Osteocyte (in vitro differentiated cells): ENCODE data around the gene E4F1. TPM values are rescaled to one million over a fixed set of nuclear protein-coding genes. Genes with fewer than 3 reads are reported as not detected.

ENCODE experiments used
- DNase-seq: peaks from one replicate; pipeline ENCODE4 v3.0.0; 2021; ENCODE audit warnings: mixed read lengths; ENCODE audit not compliant: unreplicated experiment; ENCODE audit errors: extremely low spot score
- H3K27ac Mint-ChIP-seq: one replicate; pipeline ENCODE4 v1.8.0; 2021; ENCODE audit warnings: mild to moderate bottlenecking, mixed read lengths; ENCODE audit not compliant: unreplicated experiment
- H3K27me3 Mint-ChIP-seq: one replicate; pipeline ENCODE4 v1.8.0; 2021; ENCODE audit warnings: mixed read lengths; ENCODE audit not compliant: unreplicated experiment
- H3K36me3 Mint-ChIP-seq: one replicate; pipeline ENCODE4 v1.8.0; 2021; ENCODE audit warnings: mixed read lengths; ENCODE audit not compliant: unreplicated experiment
- H3K4me1 Mint-ChIP-seq: one replicate; pipeline ENCODE4 v1.8.0; 2021; ENCODE audit warnings: mixed read lengths; ENCODE audit not compliant: unreplicated experiment
- H3K4me3 Mint-ChIP-seq: one replicate; pipeline ENCODE4 v1.8.0; 2021; ENCODE audit warnings: mild to moderate bottlenecking, moderate library complexity, mixed read lengths; ENCODE audit not compliant: unreplicated experiment
- H3K9me3 Mint-ChIP-seq: one replicate; pipeline ENCODE4 v1.8.0; 2021; ENCODE audit warnings: mixed read lengths; ENCODE audit not compliant: unreplicated experiment
- CTCF ChIP-seq: fragments of 200-600 bp; sonication (generic); IDR thresholded peaks from 2 replicates; pipeline ENCODE4 v1.5.0; 2021; ENCODE audit warnings: antibody characterized with exemption, mild to moderate bottlenecking, moderate library complexity
- total RNA-seq: library from RNA; stranded (reverse); gene quantifications from 2 replicates; pipeline ENCODE4 v1.2.1, GENCODE V29; 2021

The E4F1 gene
- total RNA-seq, 1 donor from 2014 or later, result 26.9 TPM

DNA sequence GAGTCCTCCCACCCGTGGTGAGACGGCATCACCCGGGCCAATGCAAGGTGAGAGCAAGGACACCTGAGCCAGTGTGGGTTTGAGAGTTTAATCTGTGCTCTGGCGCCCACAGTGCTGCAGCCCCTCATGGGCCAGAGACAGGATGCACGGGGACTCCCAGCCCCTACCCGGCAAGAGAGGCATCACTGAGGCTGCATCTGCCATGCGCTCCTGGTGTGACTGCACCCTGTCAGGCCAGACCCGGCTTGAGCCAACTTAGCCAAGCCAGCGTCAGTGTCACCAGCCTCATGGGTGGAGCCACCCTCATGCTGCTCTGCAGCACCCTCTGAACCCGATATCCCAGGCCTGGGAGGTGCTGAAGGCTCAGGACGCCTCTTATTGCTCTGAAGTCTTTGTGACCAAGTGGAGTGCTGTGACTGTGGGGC is 11.5 kb upstream of the E4F1 start:
- H3K9me3 Mint-ChIP-seq, result no peaks in the 10 kb centered on the region
- no peak for DNase-seq
- H3K27ac Mint-ChIP-seq, result peak overlapping the region; percentile 7
- H3K27me3 Mint-ChIP-seq, result no peaks in the 10 kb centered on the region
- H3K4me3 Mint-ChIP-seq, result peak overlapping the region; percentile 42
- H3K4me1 Mint-ChIP-seq, result peaks cover 26% of the 10 kb centered on the region
- H3K36me3 Mint-ChIP-seq, result peaks cover 9% of the 10 kb centered on the region
- no peak for TF ChIP-seq CTCF

DNA sequence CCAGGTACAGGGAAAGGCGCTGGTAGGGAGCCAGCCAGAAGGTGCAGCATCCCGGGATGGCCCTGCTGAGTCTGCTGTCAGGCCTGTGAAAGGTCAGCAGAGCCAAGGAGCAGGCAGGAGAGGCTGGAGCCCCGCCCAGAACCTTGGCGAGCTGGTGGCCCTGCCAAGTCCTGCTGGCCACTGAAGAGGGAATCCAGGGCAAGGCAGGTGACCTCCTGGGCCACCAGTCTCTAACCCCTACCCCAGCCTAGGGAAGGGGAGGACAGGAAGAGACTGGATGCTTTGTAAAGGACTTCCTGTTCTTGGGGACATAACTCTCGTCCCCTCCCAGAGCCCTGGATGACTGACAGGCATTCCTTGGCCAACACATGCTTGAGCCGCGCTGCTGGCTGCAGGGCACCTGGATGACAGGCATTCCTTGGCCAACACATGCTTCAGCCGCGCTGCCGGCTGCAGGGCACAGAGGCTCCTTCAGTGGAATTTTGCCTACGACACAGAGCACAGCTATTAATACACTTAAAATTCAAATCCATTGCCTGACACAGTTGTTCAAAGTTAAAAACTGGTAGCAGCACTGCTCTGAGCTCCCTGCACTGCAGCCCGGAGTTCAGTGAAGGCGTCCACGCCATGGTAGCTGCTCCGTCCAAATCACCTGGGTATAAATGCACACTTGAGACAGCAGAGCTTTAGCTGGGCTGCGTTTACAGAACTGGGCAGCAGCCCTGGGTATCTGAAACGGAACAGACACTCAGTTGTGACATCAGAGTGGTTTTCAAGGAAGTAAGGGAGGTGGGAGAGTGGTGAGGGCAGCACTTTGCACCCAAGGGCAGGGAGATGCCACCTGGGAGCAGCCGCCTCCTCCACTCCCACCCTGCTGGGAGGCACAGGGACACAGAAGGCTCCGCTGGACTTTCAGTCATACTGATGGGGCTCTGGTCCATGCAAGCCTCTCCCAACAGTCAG is 10.7 kb upstream of the E4F1 start:
- peaks cover 5% of the 10 kb centered on the region for H3K36me3 Mint-ChIP-seq
- no peak for TF ChIP-seq CTCF
- H3K9me3 Mint-ChIP-seq, result no peaks in the 10 kb centered on the region
- peak overlapping the region; percentile 72 for H3K4me3 Mint-ChIP-seq
- H3K4me1 Mint-ChIP-seq, result peaks cover 22% of the 10 kb centered on the region
- DNase-seq, result no peak
- peak overlapping the region; percentile 31 for H3K27ac Mint-ChIP-seq
- H3K27me3 Mint-ChIP-seq, result no peaks in the 10 kb centered on the region

DNA sequence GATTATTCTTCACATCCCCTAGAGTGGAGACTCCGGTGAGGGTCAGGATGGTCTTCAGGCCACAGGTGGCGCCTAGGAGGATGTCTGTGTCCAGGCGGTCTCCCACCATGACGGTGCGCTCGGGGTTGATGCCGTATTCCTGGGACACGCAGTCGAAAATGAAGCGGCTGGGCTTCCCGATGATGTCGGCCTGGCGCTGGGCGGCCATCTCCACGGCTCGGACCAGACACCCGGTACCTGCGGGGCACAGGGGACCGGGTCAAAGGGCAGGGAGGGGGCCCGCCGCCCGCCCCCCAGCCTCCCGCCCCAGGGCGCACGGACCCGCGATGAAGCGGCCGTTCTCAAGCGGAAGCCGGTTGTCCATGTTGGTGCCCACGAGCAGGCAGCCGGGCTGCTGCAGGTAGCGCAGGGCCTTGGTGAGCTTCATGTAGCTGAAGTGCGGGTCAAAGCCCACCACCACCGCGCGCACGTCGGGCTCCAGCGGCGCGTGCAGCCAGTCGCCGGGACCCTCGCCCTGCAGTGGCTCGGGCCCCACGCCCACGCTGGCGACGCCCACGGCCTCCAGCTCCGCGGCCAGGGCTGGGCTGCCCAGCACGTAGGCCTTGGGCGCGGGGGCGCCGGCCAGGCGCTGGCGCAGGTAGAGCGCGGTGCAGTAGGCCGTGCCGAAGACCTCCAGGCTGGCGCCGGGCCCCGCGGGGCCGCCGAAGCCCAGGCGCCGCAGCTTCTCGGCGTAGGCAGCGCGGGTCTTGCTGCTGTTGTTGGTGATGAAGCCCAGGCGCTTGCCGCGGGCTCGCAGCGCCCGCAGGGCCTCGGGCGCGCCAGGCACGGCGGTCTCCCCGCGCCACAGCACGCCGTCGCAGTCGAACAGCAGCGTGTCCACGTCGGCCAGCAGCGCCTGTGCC is 9.3 kb upstream of the E4F1 start:
- no peak for TF ChIP-seq CTCF
- Mint-ChIP-seq H3K9me3 (no peaks in the 10 kb centered on the region), H3K27ac (peak overlapping the region; percentile 28), H3K27me3 (no peaks in the 10 kb centered on the region), H3K4me3 (peak overlapping the region; percentile 72), H3K36me3 (peaks cover 3% of the 10 kb centered on the region), H3K4me1 (peaks cover 21% of the 10 kb centered on the region)
- no peak for DNase-seq

GRCh38 chr16:2214719-2214968 is 8.7 kb upstream of the E4F1 start, which contains the start of gene PGP:
PGP (minus strand) TSS chr16:2214840; CDS start chr16:2214777, 63 bp downstream.
- no peak for DNase-seq
- no peak for TF ChIP-seq CTCF
- H3K4me1 Mint-ChIP-seq, result peaks cover 21% of the 10 kb centered on the region
- H3K36me3 Mint-ChIP-seq, result peaks cover 3% of the 10 kb centered on the region
- H3K9me3 Mint-ChIP-seq, result no peaks in the 10 kb centered on the region
- peak within 1 kb of the TSS; percentile 90 for H3K27ac Mint-ChIP-seq
- H3K27me3 Mint-ChIP-seq, result no peaks in the 10 kb centered on the region
- H3K4me3 Mint-ChIP-seq, result peak within 1 kb of the TSS; percentile 74

DNA sequence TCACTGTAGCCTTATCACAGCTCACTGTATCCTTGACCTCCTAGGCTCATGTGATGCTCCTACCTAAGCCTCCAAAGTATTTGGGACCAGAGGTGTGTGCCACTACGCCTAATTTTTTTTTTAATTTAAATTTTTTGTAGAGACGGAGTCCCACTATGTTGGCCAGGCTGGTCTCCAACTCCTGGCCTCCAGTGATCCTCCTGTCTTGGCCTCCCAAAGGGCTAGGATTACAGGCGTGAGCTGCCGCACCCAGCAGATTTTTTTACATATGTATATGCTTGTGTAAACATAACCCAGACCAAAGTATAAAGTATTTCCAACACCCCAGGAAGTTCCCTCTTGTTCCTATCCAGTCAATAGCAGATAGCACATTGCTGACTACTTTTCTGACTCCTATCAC is 7.1 kb upstream of the E4F1 start:
- Mint-ChIP-seq H3K27ac (no peak overlapping the region), H3K4me3 (peak overlapping the region; percentile 74), H3K36me3 (no peaks in the 10 kb centered on the region), H3K27me3 (no peaks in the 10 kb centered on the region), H3K4me1 (peaks cover 21% of the 10 kb centered on the region), H3K9me3 (no peaks in the 10 kb centered on the region)
- DNase-seq, result no peak
- TF ChIP-seq CTCF, result no peak
